CD14-positive monocyte (primary cell): ENCODE data around the gene CTU1. TPM values are rescaled to one million over a fixed set of nuclear protein-coding genes. Genes with fewer than 3 reads are reported as not detected.

ENCODE experiments used
- DNase-seq, 3 donors: peaks; one replicate each; pipeline ENCODE4 v3.0.0-alpha.2; 2011 to 2022
- H2AFZ ChIP-seq: 2 replicates; pipeline ENCODE4 v1.6.0; 2012; ENCODE audit warnings: mild to moderate bottlenecking, low read depth, low read length, inconsistent platforms; ENCODE audit not compliant: insufficient read depth, poor library complexity, severe bottlenecking
- H3K27ac ChIP-seq, 2 donors: 1 replicate in 1 of 2; 2 replicates in 1 of 2; pipeline ENCODE4 v1.5.1; 2012 to 2013; ENCODE audit warnings: low read length in 2 of 2, control low read depth in 1 of 2, inconsistent platforms in 1 of 2, low read depth in 1 of 2, mild to moderate bottlenecking in 1 of 2
- H3K27me3 ChIP-seq, 2 donors: one replicate each; pipeline versions ENCODE4 v1.6.0 to v1.6.1; 2011 to 2013; ENCODE audit warnings: low read length in 2 of 2; ENCODE audit not compliant: control insufficient read depth in 2 of 2, insufficient read depth in 2 of 2
- H3K36me3 ChIP-seq, 2 donors: replicated peaks in 1 of 2; 1 replicate in 1 of 2; 2 replicates in 1 of 2; pipeline versions ENCODE4 v1.5.1 to v1.6.1; 2012 to 2013; ENCODE audit warnings: low read length in 2 of 2, control low read depth in 1 of 2, inconsistent platforms in 1 of 2, mild to moderate bottlenecking in 1 of 2; ENCODE audit not compliant: insufficient read depth in 2 of 2, control insufficient read depth in 1 of 2
- H3K4me1 ChIP-seq, 2 donors: 1 replicate in 1 of 2; 2 replicates in 1 of 2; pipeline versions ENCODE4 v1.5.1 to v1.6.1; 2012 to 2013; ENCODE audit warnings: low read length in 2 of 2, control low read depth in 1 of 2, inconsistent platforms in 1 of 2, mild to moderate bottlenecking in 1 of 2, moderate library complexity in 1 of 2; ENCODE audit not compliant: insufficient read depth in 2 of 2, control insufficient read depth in 1 of 2
- H3K4me2 ChIP-seq: replicated peaks from 2 replicates; pipeline ENCODE3; 2012; ENCODE audit warnings: low read length, moderate library complexity, mild to moderate bottlenecking; ENCODE audit not compliant: poor library complexity, severe bottlenecking; ENCODE audit errors: extremely low read depth
- H3K4me3 ChIP-seq, 3 experiments: fragments of 200-600 bp in 1 of 3; sonication (generic) in 1 of 3; replicated peaks in 1 of 3; 1 replicate in 2 of 3; 2 replicates in 1 of 3; pipeline ENCODE4 v1.5.1; 2011 to 2013; ENCODE audit warnings: low read length in 3 of 3, mild to moderate bottlenecking in 3 of 3, control low read depth in 2 of 3, low read depth in 2 of 3, inconsistent platforms in 1 of 3, moderate library complexity in 1 of 3
- H3K79me2 ChIP-seq: 2 replicates; pipeline ENCODE4 v1.6.0; 2012; ENCODE audit warnings: mild to moderate bottlenecking, control low read depth, inconsistent platforms, low read length, moderate library complexity; ENCODE audit not compliant: insufficient read depth
- H3K9ac ChIP-seq: 2 replicates; pipeline ENCODE4 v1.6.0; 2017; ENCODE audit warnings: low read length, mild to moderate bottlenecking; ENCODE audit not compliant: insufficient read depth, poor library complexity, severe bottlenecking
- H3K9me3 ChIP-seq, 2 donors: replicated peaks in 1 of 2; 1 replicate in 1 of 2; 2 replicates in 1 of 2; pipeline versions ENCODE4 v1.5.1 to v1.6.1; 2012 to 2013; ENCODE audit warnings: low read length in 2 of 2, control low read depth in 1 of 2; ENCODE audit not compliant: control insufficient read depth in 1 of 2, insufficient read depth in 1 of 2
- H4K20me1 ChIP-seq: 2 replicates; pipeline ENCODE4 v1.6.0; 2012; ENCODE audit warnings: mild to moderate bottlenecking, low read length, control low read depth, moderate library complexity; ENCODE audit not compliant: insufficient read depth
- H3K27ac Mint-ChIP-seq, 7 donors: one replicate each; pipeline ENCODE4 v1.8.0; 2020; ENCODE audit warnings: mild to moderate bottlenecking in 7 of 7, mixed read lengths in 7 of 7, moderate library complexity in 6 of 7, inconsistent platforms in 2 of 7
- H3K27me3 Mint-ChIP-seq, 3 donors: one replicate each; pipeline ENCODE4 v1.8.0; 2021 to 2022; ENCODE audit warnings: low read depth in 3 of 3, mild to moderate bottlenecking in 3 of 3, mixed read lengths in 3 of 3, moderate library complexity in 3 of 3, inconsistent platforms in 1 of 3
- H3K36me3 Mint-ChIP-seq, 2 donors: one replicate each; pipeline ENCODE4 v1.8.0; 2020; ENCODE audit warnings: mixed read lengths in 2 of 2, inconsistent platforms in 1 of 2, mild to moderate bottlenecking in 1 of 2
- H3K4me1 Mint-ChIP-seq: one replicate; pipeline ENCODE4 v1.8.0; 2020; ENCODE audit warnings: mild to moderate bottlenecking, mixed read lengths
- H3K4me3 Mint-ChIP-seq, 2 donors: one replicate each; pipeline ENCODE4 v1.8.0; 2020; ENCODE audit warnings: mild to moderate bottlenecking in 2 of 2, mixed read lengths in 2 of 2, moderate library complexity in 1 of 2
- H3K9me3 Mint-ChIP-seq, 7 donors: one replicate each; pipeline ENCODE4 v1.8.0; 2020 to 2022; ENCODE audit warnings: mixed read lengths in 7 of 7, mild to moderate bottlenecking in 6 of 7, moderate library complexity in 6 of 7, inconsistent platforms in 2 of 7
- WGBS: methylation state at CpG from one replicate; pipeline ENCODE4 v1.1.5; 2013; ENCODE audit warnings: missing lambda C conversion rate; ENCODE audit not compliant: insufficient coverage; 5-methylcytosine and 5-hydroxymethylcytosine counted together
- intact Hi-C, 2 donors: fragments of 100-400 bp; cut with micrococcal nuclease; formaldehyde crosslinking; loops; one replicate each; pipeline versions ENCODE4 v1.15.0 to v1.15.1; 2023
- polyA plus RNA-seq, 3 donors: library from polyadenylated mRNA; depleted of rRNA in 1 of 3; unstranded in 2 of 3; stranded (reverse) in 1 of 3; fragments of 300-500 nt in 2 of 3; fragments of >200 nt in 1 of 3; fragmentation: Illumina TruSeq in 2 of 3; gene quantifications; 1 replicate in 2 of 3; 2 replicates in 1 of 3; pipeline ENCODE4 v1.2.3, GENCODE V29; 2012 to 2021
- TF ChIP-seq, protein P1 (sequence below): fragments of 200-600 bp; IDR thresholded peaks from one replicate; pipeline ENCODE4 v1.8.0; 2022; ENCODE audit warnings: antibody characterized with exemption, mild to moderate bottlenecking

CTU1 gene
- polyA plus RNA-seq, 3 donors: 0.75 to 3.0 (median 2.9) TPM

GRCh38 chr19:51099047-51099382, 9.2 kb downstream of the CTU1 start:
- H3K27ac ChIP-seq: peak overlapping the region in 1 of 2 donors; percentile 48
- intact Hi-C loops: no loop called here
- H3K9ac ChIP-seq: peak overlapping the region; percentile 21
- H3K4me3 Mint-ChIP-seq: peak overlapping the region; percentile 61 to 75
- peaks cover 40 to 65% of the 10 kb centered on the region in 2 donors for H3K36me3 Mint-ChIP-seq
- peaks cover 23% of the 10 kb centered on the region for H3K4me1 Mint-ChIP-seq
- peak overlapping the region in 1 of 3 experiments; percentile 48 for H3K4me3 ChIP-seq
- no peak for DNase-seq
- peak overlapping the region in 4 of 7 donors; percentile 26 to 70 (median 39) for H3K27ac Mint-ChIP-seq
- peaks cover 17% of the 10 kb centered on the region for H3K79me2 ChIP-seq
- 92% methylated on average over 20 of the region's 22 CpGs for WGBS
- peak overlapping the region; percentile 14 for H3K4me2 ChIP-seq
- TF ChIP-seq, protein P1, sequence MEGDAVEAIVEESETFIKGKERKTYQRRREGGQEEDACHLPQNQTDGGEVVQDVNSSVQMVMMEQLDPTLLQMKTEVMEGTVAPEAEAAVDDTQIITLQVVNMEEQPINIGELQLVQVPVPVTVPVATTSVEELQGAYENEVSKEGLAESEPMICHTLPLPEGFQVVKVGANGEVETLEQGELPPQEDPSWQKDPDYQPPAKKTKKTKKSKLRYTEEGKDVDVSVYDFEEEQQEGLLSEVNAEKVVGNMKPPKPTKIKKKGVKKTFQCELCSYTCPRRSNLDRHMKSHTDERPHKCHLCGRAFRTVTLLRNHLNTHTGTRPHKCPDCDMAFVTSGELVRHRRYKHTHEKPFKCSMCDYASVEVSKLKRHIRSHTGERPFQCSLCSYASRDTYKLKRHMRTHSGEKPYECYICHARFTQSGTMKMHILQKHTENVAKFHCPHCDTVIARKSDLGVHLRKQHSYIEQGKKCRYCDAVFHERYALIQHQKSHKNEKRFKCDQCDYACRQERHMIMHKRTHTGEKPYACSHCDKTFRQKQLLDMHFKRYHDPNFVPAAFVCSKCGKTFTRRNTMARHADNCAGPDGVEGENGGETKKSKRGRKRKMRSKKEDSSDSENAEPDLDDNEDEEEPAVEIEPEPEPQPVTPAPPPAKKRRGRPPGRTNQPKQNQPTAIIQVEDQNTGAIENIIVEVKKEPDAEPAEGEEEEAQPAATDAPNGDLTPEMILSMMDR: no peak
- H3K36me3 ChIP-seq: peaks cover 18 to 58% of the 10 kb centered on the region in 2 donors
- no peaks in the 10 kb centered on the region for H3K9me3 ChIP-seq
- peaks cover 10 to 13% of the 10 kb centered on the region in 2 donors for H3K4me1 ChIP-seq
- H3K27me3 Mint-ChIP-seq: peaks cover 1 to 5% (median 3%) of the 10 kb centered on the region in 3 donors
- H4K20me1 ChIP-seq: peaks cover 24% of the 10 kb centered on the region
- no peaks in the 10 kb centered on the region for H3K27me3 ChIP-seq
- peaks cover 0 to 3% (median 0%) of the 10 kb centered on the region in 7 donors for H3K9me3 Mint-ChIP-seq
- peak overlapping the region; percentile 46 for H2AFZ ChIP-seq

DNA sequence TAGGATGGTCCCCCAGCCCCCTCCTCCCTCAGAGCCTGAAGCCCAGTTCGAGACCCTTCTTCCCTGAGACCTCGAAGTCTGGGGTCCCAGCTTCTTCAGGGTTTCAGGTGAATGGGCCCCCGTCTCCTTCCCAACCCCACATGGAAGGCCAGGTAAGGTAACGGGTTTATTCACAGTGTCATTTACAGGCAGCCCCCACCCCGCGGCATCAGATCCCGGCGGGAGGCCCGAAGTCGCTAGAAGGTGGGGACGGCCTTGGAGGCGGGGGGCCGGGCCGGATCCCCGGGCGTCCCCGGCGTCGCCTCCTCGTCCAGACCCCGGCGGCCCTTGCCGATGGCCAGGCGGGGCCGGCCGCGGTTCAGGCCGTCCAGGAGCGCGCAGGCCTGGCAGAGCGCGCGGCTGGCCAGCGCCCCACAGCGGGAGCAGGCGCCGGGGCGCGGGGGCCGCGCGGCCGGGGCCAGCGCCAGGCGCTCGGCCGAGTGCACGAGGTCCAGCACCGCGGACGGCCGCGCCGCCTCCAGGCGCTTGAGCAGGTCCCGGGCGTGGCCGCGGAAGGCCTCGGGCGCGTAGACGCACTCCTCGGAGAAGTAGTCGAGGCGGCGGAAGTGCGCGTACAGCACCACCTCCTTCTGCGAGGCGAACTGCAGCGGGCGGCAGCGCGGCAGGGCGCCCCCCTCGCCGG, 9.7 kb downstream of the CTU1 start:
- Histone ChIP-seq H3K27me3 (no peaks in the 10 kb centered on the region), H3K36me3 (peaks cover 18 to 53% of the 10 kb centered on the region in 2 donors), H4K20me1 (peaks cover 24% of the 10 kb centered on the region), H3K9me3 (no peaks in the 10 kb centered on the region), H3K4me3 (peak overlapping the region in 1 of 3 experiments; percentile 48), H3K79me2 (peaks cover 12% of the 10 kb centered on the region), H3K4me2 (peak overlapping the region; percentile 14), H3K27ac (peak overlapping the region in 1 of 2 donors; percentile 48), H2AFZ (peak overlapping the region; percentile 46), H3K9ac (peak overlapping the region; percentile 21), H3K4me1 (peaks cover 10 to 13% of the 10 kb centered on the region in 2 donors)
- TF ChIP-seq, protein P1: no peak
- peak; percentile 47 to 67 (median 52) for DNase-seq
- Mint-ChIP-seq H3K27ac (peak overlapping the region in 5 of 7 donors; percentile 6 to 82 (median 26)), H3K27me3 (peaks cover 2 to 3% (median 3%) of the 10 kb centered on the region in 3 donors), H3K36me3 (peaks cover 36 to 60% of the 10 kb centered on the region in 2 donors), H3K4me1 (peaks cover 23% of the 10 kb centered on the region), H3K4me3 (peak overlapping the region in 1 of 2 donors; percentile 61), H3K9me3 (peaks cover 0 to 3% (median 0%) of the 10 kb centered on the region in 7 donors)
- 90% methylated on average over 74 of the region's 78 CpGs for WGBS
- intact Hi-C loops: no loop called here
